Measurements from ENCODE around the gene PITPNC1. TPM values are rescaled to one million over a fixed set of nuclear protein-coding genes. Genes with fewer than 3 reads are reported as not detected.

The PITPNC1 gene
- total and polyA plus RNA-seq, 2 of the 13 experiments (the other 11 are each of a cell fraction or from before 2014, with no cell fraction given) = 4.1 to 5.7 TPM

GRCh38 chr17:67366193-67367157, 10.6 kb upstream of the PITPNC1 start, which contains the start of gene PSMD12 (continued):
- TF ChIP-seq, protein P1, sequence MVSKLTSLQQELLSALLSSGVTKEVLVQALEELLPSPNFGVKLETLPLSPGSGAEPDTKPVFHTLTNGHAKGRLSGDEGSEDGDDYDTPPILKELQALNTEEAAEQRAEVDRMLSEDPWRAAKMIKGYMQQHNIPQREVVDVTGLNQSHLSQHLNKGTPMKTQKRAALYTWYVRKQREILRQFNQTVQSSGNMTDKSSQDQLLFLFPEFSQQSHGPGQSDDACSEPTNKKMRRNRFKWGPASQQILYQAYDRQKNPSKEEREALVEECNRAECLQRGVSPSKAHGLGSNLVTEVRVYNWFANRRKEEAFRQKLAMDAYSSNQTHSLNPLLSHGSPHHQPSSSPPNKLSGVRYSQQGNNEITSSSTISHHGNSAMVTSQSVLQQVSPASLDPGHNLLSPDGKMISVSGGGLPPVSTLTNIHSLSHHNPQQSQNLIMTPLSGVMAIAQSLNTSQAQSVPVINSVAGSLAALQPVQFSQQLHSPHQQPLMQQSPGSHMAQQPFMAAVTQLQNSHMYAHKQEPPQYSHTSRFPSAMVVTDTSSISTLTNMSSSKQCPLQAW (CRISPR knock-in tag; IDR thresholded peaks at IDR 0.05) = peak; percentile 87
- peak; percentile 92; the same call in 1 of the 2 replicates for TF ChIP-seq ZNF510 (CRISPR knock-in tag; IDR thresholded peaks at IDR 0.05; ENCODE audit: low read depth)
- TF ChIP-seq MYC (CRISPR knock-in tag; IDR thresholded peaks at IDR 0.05; ENCODE audit: borderline replicate concordance) = peak; percentile 91
- peak; percentile 99 for TF ChIP-seq ARID4A (CRISPR knock-in tag; IDR thresholded peaks at IDR 0.05; ENCODE audit: borderline replicate concordance)
- TF ChIP-seq, protein P2, sequence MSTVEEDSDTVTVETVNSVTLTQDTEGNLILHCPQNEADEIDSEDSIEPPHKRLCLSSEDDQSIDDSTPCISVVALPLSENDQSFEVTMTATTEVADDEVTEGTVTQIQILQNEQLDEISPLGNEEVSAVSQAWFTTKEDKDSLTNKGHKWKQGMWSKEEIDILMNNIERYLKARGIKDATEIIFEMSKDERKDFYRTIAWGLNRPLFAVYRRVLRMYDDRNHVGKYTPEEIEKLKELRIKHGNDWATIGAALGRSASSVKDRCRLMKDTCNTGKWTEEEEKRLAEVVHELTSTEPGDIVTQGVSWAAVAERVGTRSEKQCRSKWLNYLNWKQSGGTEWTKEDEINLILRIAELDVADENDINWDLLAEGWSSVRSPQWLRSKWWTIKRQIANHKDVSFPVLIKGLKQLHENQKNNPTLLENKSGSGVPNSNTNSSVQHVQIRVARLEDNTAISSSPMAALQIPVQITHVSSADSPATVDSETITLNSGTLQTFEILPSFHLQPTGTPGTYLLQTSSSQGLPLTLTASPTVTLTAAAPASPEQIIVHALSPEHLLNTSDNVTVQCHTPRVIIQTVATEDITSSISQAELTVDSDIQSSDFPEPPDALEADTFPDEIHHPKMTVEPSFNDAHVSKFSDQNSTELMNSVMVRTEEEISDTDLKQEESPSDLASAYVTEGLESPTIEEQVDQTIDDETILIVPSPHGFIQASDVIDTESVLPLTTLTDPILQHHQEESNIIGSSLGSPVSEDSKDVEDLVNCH (CRISPR knock-in tag; IDR thresholded peaks at IDR 0.05) = no peak
- no peak for TF ChIP-seq ONECUT2 (CRISPR knock-in tag; IDR thresholded peaks at IDR 0.05)
- peak; percentile 85; the same call in 1 of the 2 replicates for TF ChIP-seq ETV6 (CRISPR knock-in tag; conservative IDR thresholded peaks at IDR 0.05)
- TF ChIP-seq JUND (CRISPR knock-in tag; IDR thresholded peaks at IDR 0.05) = no peak
- TF ChIP-seq, protein P3, sequence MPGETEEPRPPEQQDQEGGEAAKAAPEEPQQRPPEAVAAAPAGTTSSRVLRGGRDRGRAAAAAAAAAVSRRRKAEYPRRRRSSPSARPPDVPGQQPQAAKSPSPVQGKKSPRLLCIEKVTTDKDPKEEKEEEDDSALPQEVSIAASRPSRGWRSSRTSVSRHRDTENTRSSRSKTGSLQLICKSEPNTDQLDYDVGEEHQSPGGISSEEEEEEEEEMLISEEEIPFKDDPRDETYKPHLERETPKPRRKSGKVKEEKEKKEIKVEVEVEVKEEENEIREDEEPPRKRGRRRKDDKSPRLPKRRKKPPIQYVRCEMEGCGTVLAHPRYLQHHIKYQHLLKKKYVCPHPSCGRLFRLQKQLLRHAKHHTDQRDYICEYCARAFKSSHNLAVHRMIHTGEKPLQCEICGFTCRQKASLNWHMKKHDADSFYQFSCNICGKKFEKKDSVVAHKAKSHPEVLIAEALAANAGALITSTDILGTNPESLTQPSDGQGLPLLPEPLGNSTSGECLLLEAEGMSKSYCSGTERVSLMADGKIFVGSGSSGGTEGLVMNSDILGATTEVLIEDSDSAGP (CRISPR knock-in tag; IDR thresholded peaks at IDR 0.05; ENCODE audit: borderline replicate concordance) = peak; percentile 96
- peak; percentile 96 for TF ChIP-seq THAP11 (CRISPR knock-in tag; IDR thresholded peaks at IDR 0.05)
- peak; percentile 69 for TF ChIP-seq U2AF1 (optimal IDR thresholded peaks at IDR 0.05; ENCODE audit: low read depth, low read length)
- TF ChIP-seq ZSCAN12 (CRISPR knock-in tag; IDR thresholded peaks at IDR 0.05) = no peak
- TF ChIP-seq E2F2 (CRISPR knock-in tag; IDR thresholded peaks at IDR 0.05; ENCODE audit: borderline replicate concordance) = peak; percentile 67; the same call in 1 of the 2 replicates
- TF ChIP-seq, protein P4, sequence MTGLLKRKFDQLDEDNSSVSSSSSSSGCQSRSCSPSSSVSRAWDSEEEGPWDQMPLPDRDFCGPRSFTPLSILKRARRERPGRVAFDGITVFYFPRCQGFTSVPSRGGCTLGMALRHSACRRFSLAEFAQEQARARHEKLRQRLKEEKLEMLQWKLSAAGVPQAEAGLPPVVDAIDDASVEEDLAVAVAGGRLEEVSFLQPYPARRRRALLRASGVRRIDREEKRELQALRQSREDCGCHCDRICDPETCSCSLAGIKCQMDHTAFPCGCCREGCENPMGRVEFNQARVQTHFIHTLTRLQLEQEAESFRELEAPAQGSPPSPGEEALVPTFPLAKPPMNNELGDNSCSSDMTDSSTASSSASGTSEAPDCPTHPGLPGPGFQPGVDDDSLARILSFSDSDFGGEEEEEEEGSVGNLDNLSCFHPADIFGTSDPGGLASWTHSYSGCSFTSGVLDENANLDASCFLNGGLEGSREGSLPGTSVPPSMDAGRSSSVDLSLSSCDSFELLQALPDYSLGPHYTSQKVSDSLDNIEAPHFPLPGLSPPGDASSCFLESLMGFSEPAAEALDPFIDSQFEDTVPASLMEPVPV (CRISPR knock-in tag; IDR thresholded peaks at IDR 0.05) = peak; percentile 98; the same call in 1 of the 2 replicates
